ENCODE data around the gene KRTAP5-8.
"Not testable (repeated sequence)": the region's sequence is repeated elsewhere in the genome, so short reads cannot be mapped to it uniquely, and the experiment has no call there.

KRTAP5-8 gene

GRCh38 chr11:71518506-71519471 is 19.0 kb upstream of the KRTAP5-8 start:
- no peak for DNase-seq

- DNase-seq, result no peak
Measured at GRCh38 chr11:71519546-71519945, 18.3 kb upstream of the KRTAP5-8 start.

GRCh38 chr11:71525188-71525937 is 12.5 kb upstream of the KRTAP5-8 start:
- no peak for DNase-seq

GRCh38 chr11:71525938-71526495 is 11.8 kb upstream of the KRTAP5-8 start:
- DNase-seq, result no peak

- not testable (repeated sequence) for DNase-seq
Measured at GRCh38 chr11:71526796-71527575, 10.8 kb upstream of the KRTAP5-8 start, which contains the start of gene KRTAP5-7. Gene KRTAP5-7, plus strand, starts transcription at chr11:71527267. Its CDS starts 34 bp downstream, at chr11:71527301.

GRCh38 chr11:71527576-71528210 is 10.1 kb upstream of the KRTAP5-8 start:
- DNase-seq, result no peak

- no peak for DNase-seq
Measured at GRCh38 chr11:71530602-71531001, 7.2 kb upstream of the KRTAP5-8 start.

- DNase-seq, result no peak
Measured at GRCh38 chr11:71532036-71532610, 5.7 kb upstream of the KRTAP5-8 start.

- not testable (repeated sequence) for DNase-seq
Measured at GRCh38 chr11:71534711-71535608, 2.9 kb upstream of the KRTAP5-8 start.

GRCh38 chr11:71535825-71536224 is 2.0 kb upstream of the KRTAP5-8 start:
- no peak for DNase-seq

- no peak for DNase-seq
Measured at GRCh38 chr11:71537537-71537936, 288 bp upstream of the KRTAP5-8 start.

- no peak for DNase-seq
Measured at GRCh38 chr11:71538666-71538990, 803 bp downstream of the KRTAP5-8 start.

- no peak for DNase-seq
Measured at GRCh38 chr11:71539017-71539416, 1.2 kb downstream of the KRTAP5-8 start.

- not testable (repeated sequence) for DNase-seq
Measured at GRCh38 chr11:71539971-71540370, 2.1 kb downstream of the KRTAP5-8 start.

GRCh38 chr11:71540521-71541304 is 2.9 kb downstream of the KRTAP5-8 start:
- not testable (repeated sequence) for DNase-seq

GRCh38 chr11:71542382-71542781 is 4.6 kb downstream of the KRTAP5-8 start:
- DNase-seq, result no peak

- no peak for DNase-seq
Measured at GRCh38 chr11:71542879-71543777, 5.3 kb downstream of the KRTAP5-8 start.

- no peak for DNase-seq
Measured at GRCh38 chr11:71543866-71544265, 6.0 kb downstream of the KRTAP5-8 start.
